IMR-90 (cell line): ENCODE measurements around the gene TOP3B. TPM values are rescaled to one million over a fixed set of nuclear protein-coding genes. Genes with fewer than 3 reads are reported as not detected.

Experiments
- ATAC-seq: fragments of 200-7000 bp; cut with Tn5 transposase; 2 replicates; pipeline ENCODE4 v1.9.1; 2020; ENCODE audit warnings: low read depth, mild to moderate bottlenecking, moderate library complexity
- BruUV-seq: library from RNA; stranded (reverse); fragments of 400-500 nt; replicated peaks from 2 replicates; lab custom pipeline; 2021; lab: Mats Ljungman, UMichigan
- CTCF ChIA-PET: fragments of 300-600 bp; formaldehyde crosslinking; extraction: SDS; loops from one replicate; lab custom pipeline; 2021; ENCODE audit warnings: antibody characterized with exemption; lab: Yijun Ruan, JAX
- POLR2A ChIA-PET: fragments of 300-600 bp; sonication (Branson Sonifier 250); formaldehyde crosslinking; loops from one replicate; lab custom pipeline; 2022; ENCODE audit warnings: antibody characterized with exemption; ENCODE audit not compliant: unreplicated experiment; lab: Charles Lee
- DNase-seq: peaks from one replicate; pipeline ENCODE4 v3.0.0; 2013
- H2AFZ ChIP-seq: replicated peaks from 2 replicates; pipeline ENCODE3; 2013; ENCODE audit warnings: low read length, mild to moderate bottlenecking; ENCODE audit not compliant: poor library complexity
- H2AK5ac ChIP-seq: 2 replicates; pipeline ENCODE4 v1.6.1; 2013; ENCODE audit warnings: low read depth, low read length, inconsistent platforms
- H2AK9ac ChIP-seq: replicated peaks from 2 replicates; pipeline ENCODE3; 2013; ENCODE audit warnings: mild to moderate bottlenecking, low read depth, low read length, moderate library complexity; ENCODE audit not compliant: poor library complexity
- H2BK120ac ChIP-seq: 2 replicates; pipeline ENCODE4 v1.6.1; 2013; ENCODE audit warnings: low read depth, low read length, inconsistent platforms
- H2BK15ac ChIP-seq: 3 replicates; pipeline ENCODE4 v1.6.1; 2013; ENCODE audit warnings: low read depth, low read length, inconsistent platforms
- H2BK20ac ChIP-seq: 2 replicates; pipeline ENCODE4 v1.6.1; 2013; ENCODE audit warnings: low read depth, mild to moderate bottlenecking, inconsistent platforms, low read length, moderate library complexity
- H2BK5ac ChIP-seq: 2 replicates; pipeline ENCODE4 v1.6.1; 2013; ENCODE audit warnings: mild to moderate bottlenecking, low read depth, low read length, inconsistent platforms; ENCODE audit not compliant: poor library complexity, severe bottlenecking
- H3K14ac ChIP-seq: replicated peaks from 2 replicates; pipeline ENCODE4 v1.6.1; 2013; ENCODE audit warnings: low read depth, low read length, inconsistent platforms
- H3K18ac ChIP-seq: 2 replicates; pipeline ENCODE4 v1.6.1; 2013; ENCODE audit warnings: low read depth, low read length, control low read depth
- H3K23ac ChIP-seq: 2 replicates; pipeline ENCODE4 v1.6.1; 2013; ENCODE audit warnings: low read depth, low read length, inconsistent platforms
- H3K27ac ChIP-seq: 2 replicates; pipeline ENCODE4 v1.5.1; 2013; ENCODE audit warnings: mild to moderate bottlenecking, control low read depth, low read length; ENCODE audit not compliant: insufficient read depth
- H3K27me3 ChIP-seq: 2 replicates; pipeline ENCODE4 v1.6.1; 2013; ENCODE audit warnings: low read length; ENCODE audit not compliant: control insufficient read depth, insufficient read depth
- H3K36me3 ChIP-seq: 2 replicates; pipeline ENCODE4 v1.6.1; 2013; ENCODE audit warnings: low read length, mixed read lengths; ENCODE audit not compliant: control insufficient read depth, insufficient read depth
- H3K4ac ChIP-seq: 2 replicates; pipeline ENCODE4 v1.6.1; 2013; ENCODE audit warnings: low read depth, low read length, inconsistent platforms
- H3K4me1 ChIP-seq: 2 replicates; pipeline ENCODE4 v1.6.1; 2013; ENCODE audit warnings: low read length, mixed read lengths; ENCODE audit not compliant: control insufficient read depth, insufficient read depth
- H3K4me2 ChIP-seq: 2 replicates; pipeline ENCODE4 v1.6.1; 2013; ENCODE audit warnings: low read depth, mild to moderate bottlenecking, control low read depth, low read length, moderate library complexity
- H3K4me3 ChIP-seq: 2 replicates; pipeline ENCODE4 v1.5.1; 2013; ENCODE audit warnings: low read depth, mild to moderate bottlenecking, control low read depth, low read length, moderate library complexity; ENCODE audit not compliant: insufficient read depth
- H3K56ac ChIP-seq: 2 replicates; pipeline ENCODE4 v1.6.1; 2013; ENCODE audit warnings: low read length, inconsistent platforms; ENCODE audit not compliant: insufficient read depth; ENCODE audit errors: extremely low read depth
- H3K79me1 ChIP-seq, 2 experiments: 2 replicates each; pipeline ENCODE4 v1.6.1; 2013; ENCODE audit warnings: low read length in 2 of 2, inconsistent platforms in 1 of 2, low read depth in 1 of 2
- H3K9ac ChIP-seq: 2 replicates; pipeline ENCODE4 v1.6.1; 2013; ENCODE audit warnings: low read depth, low read length, control low read depth
- H3K9me1 ChIP-seq: 2 replicates; pipeline ENCODE4 v1.6.1; 2013; ENCODE audit warnings: low read length, inconsistent platforms; ENCODE audit not compliant: insufficient read depth
- H3K9me3 ChIP-seq: 2 replicates; pipeline ENCODE4 v1.6.1; 2013; ENCODE audit warnings: low read length; ENCODE audit not compliant: control insufficient read depth, insufficient read depth
- H4K20me1 ChIP-seq: 2 replicates; pipeline ENCODE4 v1.6.1; 2013; ENCODE audit warnings: low read length, inconsistent platforms; ENCODE audit not compliant: insufficient read depth
- H4K5ac ChIP-seq: 2 replicates; pipeline ENCODE4 v1.6.1; 2013; ENCODE audit warnings: mild to moderate bottlenecking, low read depth, low read length, control low read depth
- H4K8ac ChIP-seq, 2 experiments: 2 replicates each; pipeline ENCODE4 v1.6.1; 2013; ENCODE audit warnings: low read depth in 2 of 2, low read length in 2 of 2, control low read depth in 1 of 2, inconsistent platforms in 1 of 2
- H4K91ac ChIP-seq: 2 replicates; pipeline ENCODE4 v1.6.1; 2013; ENCODE audit warnings: low read depth, low read length, inconsistent platforms; ENCODE audit not compliant: insufficient read depth
- BHLHE40 ChIP-seq: fragments of 150-350 bp; IDR thresholded peaks from 2 replicates; pipeline ENCODE4 v1.6.1; 2016; ENCODE audit warnings: mild to moderate bottlenecking, low read depth, low read length
- CEBPB ChIP-seq: IDR thresholded peaks from 2 replicates; pipeline ENCODE4 v1.6.1; 2012; ENCODE audit warnings: low read depth, low read length, improper control_type of control experiment
- CHD1 ChIP-seq: IDR thresholded peaks from 2 replicates; pipeline ENCODE4 v1.6.1; 2012; ENCODE audit warnings: low read depth, low read length, improper control_type of control experiment
- FOS ChIP-seq: fragments of 150-350 bp; IDR thresholded peaks from 2 replicates; pipeline ENCODE4 v1.6.1; 2016; ENCODE audit warnings: low read depth, low read length
- MAFK ChIP-seq: IDR thresholded peaks from 2 replicates; pipeline ENCODE4 v1.6.1; 2012; ENCODE audit warnings: low read depth, low read length, improper control_type of control experiment
- MXI1 ChIP-seq: IDR thresholded peaks from 2 replicates; pipeline ENCODE4 v1.6.1; 2012; ENCODE audit warnings: low read depth, mild to moderate bottlenecking, low read length, moderate library complexity, borderline replicate concordance
- NFE2L2 ChIP-seq: fragments of 150-350 bp; IDR thresholded peaks from 2 replicates; pipeline ENCODE4 v1.6.1; 2016; ENCODE audit warnings: low read depth, mild to moderate bottlenecking, low read length
- RAD21 ChIP-seq: IDR thresholded peaks from 2 replicates; pipeline ENCODE4 v1.6.1; 2012; ENCODE audit warnings: low read length, improper control_type of control experiment
- RCOR1 ChIP-seq: IDR thresholded peaks from 2 replicates; pipeline ENCODE4 v1.6.1; 2012; ENCODE audit warnings: mild to moderate bottlenecking, low read length, improper control_type of control experiment; ENCODE audit not compliant: insufficient replicate concordance
- SMC3 ChIP-seq: fragments of 150-350 bp; IDR thresholded peaks from 2 replicates; pipeline ENCODE4 v1.6.1; 2016; ENCODE audit warnings: low read depth, mild to moderate bottlenecking, antibody characterized with exemption, low read length, moderate library complexity
- WGBS, 2 experiments: methylation state at CpG; one replicate each; pipeline versions ENCODE4 v1.1.5 to v1.1.7; 2013; ENCODE audit warnings: missing lambda C conversion rate in 2 of 2; ENCODE audit not compliant: insufficient read length in 1 of 2; ENCODE audit errors: extremely low coverage in 2 of 2; 5-methylcytosine and 5-hydroxymethylcytosine counted together
- dilution Hi-C: fragments of 300-500 bp; cut with HindIII; formaldehyde crosslinking; loops from one replicate; pipeline ENCODE4 v1.14.3; 2018; ENCODE audit warnings: low sequenced_read_pairs; ENCODE audit not compliant: unreplicated experiment
- in situ Hi-C: fragments of 300-500 bp; cut with MboI; formaldehyde crosslinking; loops from 3 replicates; pipeline ENCODE4 v1.14.3; 2019; ENCODE audit warnings: low sequenced_read_pairs, inconsistent platforms, mixed read lengths
- intact Hi-C: fragments of 100-400 bp; cut with micrococcal nuclease; formaldehyde crosslinking; loops from 2 replicates; pipeline ENCODE4 v1.10.0; 2022
- polyA plus RNA-seq, 3 experiments: library from polyadenylated mRNA; depleted of rRNA; stranded (reverse); fragments of >200 nt; gene quantifications; 2 replicates each; pipeline ENCODE4 v1.2.3, GENCODE V29; 2012; ENCODE audit warnings: low replicate concordance in 1 of 3
- total RNA-seq: library from RNA; depleted of rRNA; stranded (reverse); fragments of >200 nt; gene quantifications from 2 replicates; pipeline ENCODE4 v1.2.3, GENCODE V29; 2012
- TF ChIP-seq, protein P1 (sequence below): fragments of 150-350 bp; IDR thresholded peaks from 2 replicates; pipeline ENCODE4 v1.6.1; 2017; ENCODE audit warnings: mild to moderate bottlenecking, antibody characterized with exemption, low read length, low read depth
- TF ChIP-seq, protein P2 (sequence below): conservative IDR thresholded peaks from 2 replicates; pipeline ENCODE4 v1.5.1; 2012; ENCODE audit warnings: mild to moderate bottlenecking, low read depth, low read length, improper control_type of control experiment
- TF ChIP-seq, protein P3 (sequence below): fragments of 150-350 bp; IDR thresholded peaks from 2 replicates; pipeline ENCODE4 v1.6.1; 2016; ENCODE audit warnings: low read depth, mild to moderate bottlenecking, low read length, moderate library complexity, borderline replicate concordance

TOP3B gene
- total and polyA plus RNA-seq, 2 of the 4 experiments (the other 2 are of a cell fraction): 23.0 to 23.5 TPM

DNA sequence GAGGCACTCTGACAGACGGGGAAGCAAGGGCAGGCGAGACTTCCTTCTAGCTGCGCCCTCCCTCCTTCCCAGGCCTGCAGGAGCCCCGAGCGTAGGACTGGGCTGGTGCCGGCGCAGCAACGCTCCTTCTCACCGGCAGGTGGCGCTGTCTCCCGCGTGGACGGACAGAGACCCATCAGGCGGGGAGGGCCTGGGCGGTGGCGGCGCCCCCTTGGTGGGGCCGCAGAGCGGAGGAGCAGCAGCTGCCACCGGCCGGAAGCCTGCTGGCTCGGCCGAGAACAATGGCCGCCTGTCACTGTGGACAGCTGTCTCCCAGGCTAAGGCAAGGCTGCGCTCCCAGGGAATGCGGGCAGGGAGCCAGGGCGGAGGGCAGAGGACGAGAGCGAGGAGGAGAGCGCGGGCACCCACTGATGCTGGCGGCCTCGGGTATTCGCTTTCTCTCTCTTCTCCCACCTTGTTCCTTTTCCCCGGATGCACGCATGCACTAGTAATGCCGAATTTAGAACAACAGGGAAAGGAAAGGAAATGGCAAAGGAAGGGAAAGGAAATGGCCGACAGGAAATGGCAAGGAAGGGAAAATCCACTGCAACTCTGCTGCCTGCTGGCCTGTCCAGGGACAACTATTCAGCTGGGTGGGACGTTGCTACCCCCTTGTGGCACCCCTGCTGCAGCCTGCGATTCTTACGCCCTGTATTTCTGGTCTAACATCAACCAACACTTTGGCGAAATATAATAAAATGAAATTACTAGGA lies 44.3 kb downstream of the TOP3B start:
- CTCF ChIA-PET: interaction anchor here (0.6 to 1.8 kb wide), 9 partner anchors 10 to 309 kb away, joined by 3 to 12 read pairs (median 4); partner anchors contain the start of gene PPM1F
- no TSS peak for BruUV-seq
- peak overlapping the region; percentile 90 for H3K23ac ChIP-seq
- TF ChIP-seq, protein P1, sequence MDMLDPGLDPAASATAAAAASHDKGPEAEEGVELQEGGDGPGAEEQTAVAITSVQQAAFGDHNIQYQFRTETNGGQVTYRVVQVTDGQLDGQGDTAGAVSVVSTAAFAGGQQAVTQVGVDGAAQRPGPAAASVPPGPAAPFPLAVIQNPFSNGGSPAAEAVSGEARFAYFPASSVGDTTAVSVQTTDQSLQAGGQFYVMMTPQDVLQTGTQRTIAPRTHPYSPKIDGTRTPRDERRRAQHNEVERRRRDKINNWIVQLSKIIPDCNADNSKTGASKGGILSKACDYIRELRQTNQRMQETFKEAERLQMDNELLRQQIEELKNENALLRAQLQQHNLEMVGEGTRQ: no peak
- TF ChIP-seq MXI1 (no peak; the same call in 1 of the 2 replicates), MAFK (no peak; the same call in 1 of the 2 replicates), BHLHE40 (no peak), SMC3 (peak; percentile 73), CEBPB (no peak), RAD21 (peak; percentile 90), FOS (no peak), NFE2L2 (no peak), RCOR1 (no peak), CHD1 (0 out of 2 replicates have a peak, but pooled peaks have one; percentile 35)
- TF ChIP-seq, protein P2, sequence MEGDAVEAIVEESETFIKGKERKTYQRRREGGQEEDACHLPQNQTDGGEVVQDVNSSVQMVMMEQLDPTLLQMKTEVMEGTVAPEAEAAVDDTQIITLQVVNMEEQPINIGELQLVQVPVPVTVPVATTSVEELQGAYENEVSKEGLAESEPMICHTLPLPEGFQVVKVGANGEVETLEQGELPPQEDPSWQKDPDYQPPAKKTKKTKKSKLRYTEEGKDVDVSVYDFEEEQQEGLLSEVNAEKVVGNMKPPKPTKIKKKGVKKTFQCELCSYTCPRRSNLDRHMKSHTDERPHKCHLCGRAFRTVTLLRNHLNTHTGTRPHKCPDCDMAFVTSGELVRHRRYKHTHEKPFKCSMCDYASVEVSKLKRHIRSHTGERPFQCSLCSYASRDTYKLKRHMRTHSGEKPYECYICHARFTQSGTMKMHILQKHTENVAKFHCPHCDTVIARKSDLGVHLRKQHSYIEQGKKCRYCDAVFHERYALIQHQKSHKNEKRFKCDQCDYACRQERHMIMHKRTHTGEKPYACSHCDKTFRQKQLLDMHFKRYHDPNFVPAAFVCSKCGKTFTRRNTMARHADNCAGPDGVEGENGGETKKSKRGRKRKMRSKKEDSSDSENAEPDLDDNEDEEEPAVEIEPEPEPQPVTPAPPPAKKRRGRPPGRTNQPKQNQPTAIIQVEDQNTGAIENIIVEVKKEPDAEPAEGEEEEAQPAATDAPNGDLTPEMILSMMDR: peak; percentile 99
- TF ChIP-seq, protein P3, sequence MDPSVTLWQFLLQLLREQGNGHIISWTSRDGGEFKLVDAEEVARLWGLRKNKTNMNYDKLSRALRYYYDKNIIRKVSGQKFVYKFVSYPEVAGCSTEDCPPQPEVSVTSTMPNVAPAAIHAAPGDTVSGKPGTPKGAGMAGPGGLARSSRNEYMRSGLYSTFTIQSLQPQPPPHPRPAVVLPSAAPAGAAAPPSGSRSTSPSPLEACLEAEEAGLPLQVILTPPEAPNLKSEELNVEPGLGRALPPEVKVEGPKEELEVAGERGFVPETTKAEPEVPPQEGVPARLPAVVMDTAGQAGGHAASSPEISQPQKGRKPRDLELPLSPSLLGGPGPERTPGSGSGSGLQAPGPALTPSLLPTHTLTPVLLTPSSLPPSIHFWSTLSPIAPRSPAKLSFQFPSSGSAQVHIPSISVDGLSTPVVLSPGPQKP: no peak

More for the DNA sequence above, 44.3 kb downstream of the TOP3B start:
- peak overlapping the region; percentile 89 for H3K14ac ChIP-seq
- peak overlapping the region; percentile 97 for H2AK9ac ChIP-seq
- dilution Hi-C loops: no loop called here
- peak overlapping the region; percentile 87 for H3K27ac ChIP-seq
- WGBS, 2 experiments: 0% methylated on average over 18 of the region's 42 CpGs; no CpG with 5 or more reads in 1 of the 2 experiments
- H2AFZ ChIP-seq: peak overlapping the region; percentile 99
- no peaks in the 10 kb centered on the region for H3K9me3 ChIP-seq
- H3K56ac ChIP-seq: peak overlapping the region; percentile 88
- POLR2A ChIA-PET: no interaction called here
- H3K9ac ChIP-seq: peak overlapping the region; percentile 75
- H2BK15ac ChIP-seq: peak overlapping the region; percentile 80; the same call in 2 of the 3 replicates
- peaks cover 15 to 74% of the 10 kb centered on the region in 2 experiments for H3K79me1 ChIP-seq
- H3K27me3 ChIP-seq: no peaks in the 10 kb centered on the region
- peak overlapping the region; percentile 46 for H3K4me3 ChIP-seq
- H3K4me1 ChIP-seq: peaks cover 29% of the 10 kb centered on the region
- peak overlapping the region; percentile 96 for H3K4ac ChIP-seq
- H4K5ac ChIP-seq: peak overlapping the region; percentile 92
- intact Hi-C loops: loop anchor here (1.0 to 5.0 kb wide), 4 partner anchors 71 to 271 kb away; partner anchors contain the start of genes MAPK1 and PPIL2
- H3K9me1 ChIP-seq: peaks cover 17% of the 10 kb centered on the region
- peaks cover 17% of the 10 kb centered on the region for H3K36me3 ChIP-seq
- peaks cover 10% of the 10 kb centered on the region; the same call in 1 of the 2 replicates for H4K20me1 ChIP-seq
- H4K91ac ChIP-seq: peak overlapping the region; percentile 95
- DNase-seq (peak; percentile 83), ATAC-seq (peak; percentile 86)
- in situ Hi-C loops: loop anchor here (5.0 kb wide), 1 partner anchor 226 kb away; no protein-coding TSS in a partner anchor
- peak overlapping the region; percentile 28 for H2BK20ac ChIP-seq
- peak overlapping the region; percentile 88 for H3K4me2 ChIP-seq
- peak overlapping the region; percentile 89 for H3K18ac ChIP-seq
- peak overlapping the region; percentile 90 to 97 for H4K8ac ChIP-seq
- H2BK120ac ChIP-seq: peak overlapping the region; percentile 91
- H2BK5ac ChIP-seq: peak overlapping the region; percentile 95
- peak overlapping the region; percentile 87 for H2AK5ac ChIP-seq
